RPMI7951 (cell line): ENCODE results near the gene CARNS1. TPM values are rescaled to one million over a fixed set of nuclear protein-coding genes. Genes with fewer than 3 reads are reported as not detected.

ENCODE experiments used
- DNase-seq: peaks from one replicate; pipeline ENCODE4 v3.0.0-alpha.2; 2012; ENCODE audit warnings: low read depth
- total RNA-seq: library from RNA; depleted of rRNA; stranded (reverse); fragments of >200 nt; shearing (Covaris generic); gene quantifications from 2 replicates; pipeline ENCODE4 v1.2.3, GENCODE V29; 2014

Gene CARNS1
- total RNA-seq, 1 experiment from 2014 or later = not detected

- no peak for DNase-seq
Measured at GRCh38 chr11:67376063-67376820, 39.2 kb upstream of the CARNS1 start.

- DNase-seq = no peak
Measured at GRCh38 chr11:67376873-67377808, 38.3 kb upstream of the CARNS1 start.

DNA sequence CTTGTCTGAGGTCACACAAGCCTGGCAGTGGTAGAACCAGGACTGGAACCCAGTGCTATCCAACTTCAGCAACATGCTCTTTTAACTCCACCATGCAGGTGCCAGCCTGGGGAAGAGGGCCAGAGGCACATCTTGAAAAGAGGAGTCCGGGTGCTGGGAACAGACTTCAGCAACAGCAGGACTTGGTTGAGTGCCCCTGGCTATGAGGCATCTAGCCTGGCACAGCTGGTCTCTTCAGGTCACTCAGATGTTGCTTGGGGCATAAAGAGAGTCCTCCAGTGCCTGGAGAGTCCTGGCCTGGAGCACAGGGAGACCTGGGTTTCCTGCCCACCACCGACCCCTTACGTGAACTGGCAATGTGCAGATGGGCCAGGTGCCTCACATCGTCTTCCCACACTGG lies 36.9 kb upstream of the CARNS1 start:
- no peak for DNase-seq

- DNase-seq = peak; percentile 87
Measured at GRCh38 chr11:67379061-67380058, 36.1 kb upstream of the CARNS1 start.

DNA sequence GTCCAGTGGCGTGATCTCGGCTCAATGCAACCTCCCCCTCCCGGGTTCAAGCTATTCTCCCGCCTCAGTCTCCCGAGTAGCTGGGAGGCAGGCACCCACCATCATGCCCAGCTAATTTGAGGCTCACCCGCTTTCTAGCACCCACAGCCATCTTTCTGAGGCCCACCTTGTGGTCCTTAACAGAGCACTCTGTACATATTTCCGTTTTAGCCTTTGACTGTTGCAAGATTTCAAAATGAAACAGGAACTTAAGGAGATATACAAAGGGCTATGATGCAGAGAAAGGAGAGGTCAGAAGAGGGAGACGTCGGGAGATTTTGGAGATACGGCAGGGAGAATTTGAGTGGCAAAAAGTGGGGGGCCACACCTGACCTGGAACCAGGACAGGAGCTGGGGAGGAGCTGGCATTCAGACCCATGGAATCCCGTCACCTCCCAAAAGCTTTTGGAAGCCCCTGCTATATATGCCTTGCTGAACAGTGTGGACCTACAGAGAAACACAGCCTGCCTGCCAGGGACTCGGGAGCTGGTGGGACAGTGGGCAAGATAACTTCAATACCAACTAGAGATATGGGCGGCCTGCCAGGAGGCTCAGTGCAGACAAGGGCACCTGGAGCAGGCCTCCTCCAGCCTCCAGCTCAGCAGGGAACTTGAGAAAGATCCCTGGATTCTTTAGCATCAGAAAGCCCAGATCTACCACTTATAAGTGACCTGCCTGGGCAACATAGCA lies 34.1 kb upstream of the CARNS1 start:
- no peak for DNase-seq

DNA sequence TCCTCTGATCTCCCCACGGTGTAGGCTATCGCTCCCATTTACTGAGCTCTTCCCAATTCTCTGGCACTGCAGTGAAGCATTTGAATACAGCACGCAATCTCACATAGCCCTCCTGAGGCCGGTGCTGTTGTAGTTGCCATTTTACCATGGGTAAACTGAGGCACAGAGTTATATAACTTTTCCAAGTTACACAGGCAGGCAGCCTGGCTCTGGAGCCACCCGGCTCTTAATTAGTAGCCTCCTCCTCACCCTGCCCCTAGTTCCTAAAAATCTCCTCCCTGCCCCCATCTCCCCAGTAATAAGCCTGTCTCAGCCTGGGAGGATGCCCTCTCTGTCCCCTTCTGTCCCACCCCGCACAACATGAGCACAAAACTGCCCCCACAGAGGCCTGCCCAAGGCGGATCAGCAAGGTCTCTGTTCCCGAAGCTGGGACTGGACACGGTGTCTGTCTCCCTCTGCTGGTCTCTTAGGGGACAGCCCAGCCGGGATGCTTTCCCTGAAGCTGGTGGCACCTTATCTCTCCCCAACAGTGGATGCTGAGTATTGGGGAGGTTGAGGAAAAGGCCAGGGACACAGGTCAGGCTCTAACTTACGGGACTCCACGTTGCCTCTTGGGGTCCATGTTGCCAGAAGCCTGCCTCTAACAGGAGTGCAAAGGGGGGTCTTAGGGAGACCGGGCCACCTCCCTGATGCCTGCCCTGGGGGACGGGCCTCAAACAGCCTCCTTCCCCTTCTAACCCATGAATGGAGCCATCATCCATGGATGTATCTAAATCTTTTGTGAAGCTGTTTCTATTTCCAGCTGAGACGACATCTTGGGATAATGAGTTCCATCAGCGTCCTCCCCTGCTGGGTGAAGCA lies 33.0 kb upstream of the CARNS1 start:
- peak; percentile 74 for DNase-seq

DNA sequence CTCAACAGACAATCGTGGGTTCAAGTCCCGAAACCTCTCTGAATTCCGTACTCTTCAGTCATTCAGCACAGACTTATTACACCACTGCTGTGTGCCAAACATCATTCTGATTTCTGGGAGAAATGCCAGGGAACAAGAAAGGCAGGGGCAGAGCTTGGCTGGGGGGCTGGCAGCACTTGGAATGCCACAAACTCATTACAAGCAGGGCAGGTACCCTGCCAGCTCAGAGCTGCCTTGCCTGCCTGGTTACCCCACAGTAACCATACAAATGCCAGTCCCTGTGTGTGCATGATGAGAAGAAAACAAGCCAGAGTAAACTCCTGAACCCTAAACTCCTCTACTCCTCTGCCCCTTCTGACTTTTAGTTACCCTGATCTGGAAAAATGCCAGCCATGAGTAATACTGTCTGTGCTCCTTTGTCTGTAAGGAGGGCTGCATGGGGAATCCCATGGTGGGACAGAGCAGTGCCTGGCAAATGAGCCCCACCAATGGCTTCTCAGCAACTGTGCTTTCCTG lies 30.6 kb upstream of the CARNS1 start:
- peak; percentile 64 for DNase-seq

GRCh38 chr11:67387069-67387468 lies 28.4 kb upstream of the CARNS1 start:
- no peak for DNase-seq

GRCh38 chr11:67387518-67387917 lies 28.0 kb upstream of the CARNS1 start:
- no peak for DNase-seq

DNA sequence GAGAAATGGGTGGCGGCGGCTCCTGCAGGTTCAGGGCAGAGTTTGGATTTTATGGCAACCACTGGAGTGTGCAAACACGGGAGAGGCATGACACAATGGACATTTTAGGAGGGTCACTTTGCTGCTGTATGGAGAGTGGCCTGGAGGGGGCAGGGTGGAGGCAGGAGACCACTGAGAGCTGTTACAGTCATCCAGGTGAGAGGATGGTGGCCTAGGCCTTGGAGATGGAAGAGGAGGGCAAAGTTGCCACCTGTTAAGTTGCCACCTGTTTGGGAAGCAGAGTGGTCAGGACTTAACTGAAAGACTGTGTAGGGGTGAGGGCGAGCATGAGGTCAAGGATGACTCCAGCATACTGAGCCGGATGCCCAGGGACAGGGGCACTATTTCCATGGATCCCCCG lies 26.0 kb upstream of the CARNS1 start:
- DNase-seq = no peak

GRCh38 chr11:67390947-67391303 lies 24.6 kb upstream of the CARNS1 start:
- DNase-seq = no peak

- DNase-seq = peak; percentile 94
Measured at GRCh38 chr11:67391304-67392182, 23.9 kb upstream of the CARNS1 start, which contains the start of gene RAD9A. Gene RAD9A, plus strand, starts transcription at chr11:67391986. Its CDS starts 59 bp downstream, at chr11:67392045.

DNA sequence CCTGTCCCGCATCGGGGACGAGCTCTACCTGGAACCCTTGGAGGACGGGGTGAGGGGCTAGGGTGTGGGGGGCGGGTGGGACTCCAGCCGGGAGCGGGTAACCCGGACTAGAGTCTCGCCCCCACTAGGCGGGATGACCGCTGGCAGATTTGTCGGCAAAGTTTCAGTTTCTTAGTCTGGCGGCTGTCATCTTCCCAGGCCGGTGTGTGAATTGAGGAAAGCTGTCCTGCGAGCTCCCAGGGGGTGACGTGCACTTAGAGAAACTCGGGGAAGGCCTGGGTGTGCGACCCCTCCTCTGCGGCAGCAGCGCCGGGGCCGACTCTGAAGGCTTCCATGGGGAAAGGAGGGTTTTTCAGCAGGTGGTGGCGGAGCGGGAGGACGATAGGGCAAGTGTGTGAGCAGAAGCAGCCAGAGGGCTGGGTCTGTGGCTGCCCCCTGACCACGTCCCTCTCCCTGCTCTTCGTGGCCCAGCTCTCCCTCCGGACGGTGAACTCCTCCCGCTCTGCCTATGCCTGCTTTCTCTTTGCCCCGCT lies 23.2 kb upstream of the CARNS1 start:
- DNase-seq = no peak

DNA sequence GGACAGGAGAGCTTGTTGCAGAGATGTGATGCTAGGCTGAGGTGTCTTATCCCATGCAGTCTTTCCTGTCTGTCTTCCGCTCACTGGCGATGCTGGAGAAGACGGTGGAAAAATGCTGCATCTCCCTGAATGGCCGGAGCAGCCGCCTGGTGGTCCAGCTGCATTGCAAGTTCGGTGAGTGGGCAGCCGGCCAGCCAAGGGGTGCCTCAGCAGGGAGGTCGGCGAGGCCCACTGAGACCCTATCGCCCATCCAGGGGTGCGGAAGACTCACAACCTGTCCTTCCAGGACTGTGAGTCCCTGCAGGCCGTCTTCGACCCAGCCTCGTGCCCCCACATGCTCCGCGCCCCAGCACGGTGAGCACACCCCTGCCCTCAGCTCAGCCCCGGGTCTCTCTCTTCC lies 22.0 kb upstream of the CARNS1 start:
- no peak for DNase-seq

GRCh38 chr11:67393990-67394389 lies 21.5 kb upstream of the CARNS1 start:
- no peak for DNase-seq

DNA sequence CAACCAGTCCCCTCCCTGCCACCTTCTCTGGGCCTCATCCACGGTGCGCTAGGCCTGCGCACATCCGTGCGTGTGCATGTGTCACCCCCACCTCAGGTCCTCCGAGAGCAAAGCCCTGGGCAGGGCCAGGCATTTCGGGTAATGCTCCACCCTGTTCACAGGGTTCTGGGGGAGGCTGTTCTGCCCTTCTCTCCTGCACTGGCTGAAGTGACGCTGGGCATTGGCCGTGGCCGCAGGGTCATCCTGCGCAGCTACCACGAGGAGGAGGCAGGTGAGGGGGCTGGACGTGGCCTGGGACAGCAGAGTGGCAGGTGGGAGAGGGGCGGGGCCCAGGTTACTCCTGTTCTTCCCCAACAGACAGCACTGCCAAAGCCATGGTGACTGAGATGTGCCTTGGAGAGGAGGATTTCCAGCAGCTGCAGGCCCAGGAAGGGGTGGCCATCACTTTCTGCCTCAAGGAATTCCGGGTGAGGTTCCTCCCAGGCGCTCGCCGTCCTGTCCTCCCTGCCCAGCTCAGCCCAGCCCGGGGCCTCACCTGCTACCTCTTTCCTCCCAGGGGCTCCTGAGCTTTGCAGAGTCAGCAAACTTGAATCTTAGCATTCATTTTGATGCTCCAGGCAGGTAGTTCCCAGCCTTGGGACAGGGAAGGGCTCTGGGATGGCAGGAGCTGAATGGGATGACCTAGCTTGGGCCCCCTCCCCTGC lies 19.8 kb upstream of the CARNS1 start:
- DNase-seq = no peak

GRCh38 chr11:67396259-67396581 lies 19.3 kb upstream of the CARNS1 start:
- DNase-seq = no peak
